K562 (cell line): Measurements from ENCODE around the gene DNAJC17. TPM values are rescaled to one million over a fixed set of nuclear protein-coding genes. Genes with fewer than 3 reads are reported as not detected.

ENCODE experiments used
- BMI1 ChIP-seq: fragments of 150-350 bp; IDR thresholded peaks from 2 replicates; pipeline ENCODE4 v1.6.1; 2014; ENCODE audit warnings: low read length
- BRF1 ChIP-seq: IDR thresholded peaks from 3 replicates; pipeline ENCODE4 v1.6.1; 2011; ENCODE audit warnings: borderline replicate concordance, mild to moderate bottlenecking; ENCODE audit not compliant: insufficient read length; ENCODE audit errors: extremely low read depth
- CC2D1A ChIP-seq: fragments of 450-650 bp; IDR thresholded peaks from 2 replicates; pipeline ENCODE4 v1.6.1; 2017; ENCODE audit warnings: mild to moderate bottlenecking
- CREB1 ChIP-seq, 2 experiments: sonication (generic) in 1 of 2; formaldehyde crosslinking in 1 of 2; IDR thresholded peaks; 2 replicates each; pipeline versions ENCODE4 v1.6.1 to v1.8.0; 2012 to 2022; ENCODE audit warnings: inconsistent platforms in 1 of 2, mild to moderate bottlenecking in 1 of 2, missing genetic modification reagents in 1 of 2, moderate library complexity in 1 of 2
- CREM ChIP-seq: IDR thresholded peaks from 2 replicates; pipeline ENCODE4 v1.6.1; 2014; ENCODE audit warnings: antibody characterized with exemption, low read depth
- DPF2 ChIP-seq: fragments of 450-650 bp; IDR thresholded peaks from 2 replicates; pipeline ENCODE4 v1.6.1; 2016
- EGR1 ChIP-seq: fragments of 450-650 bp; conservative IDR thresholded peaks from 2 replicates; pipeline ENCODE4 v1.6.1; 2017; ENCODE audit warnings: mild to moderate bottlenecking
- ESRRA ChIP-seq: fragments of 450-650 bp; IDR thresholded peaks from 2 replicates; pipeline ENCODE4 v1.6.1; 2014; ENCODE audit warnings: low read depth, mild to moderate bottlenecking, moderate library complexity, borderline replicate concordance
- FOS ChIP-seq: IDR thresholded peaks from 3 replicates; pipeline ENCODE4 v1.6.1; 2011; ENCODE audit not compliant: insufficient read length; ENCODE audit errors: extremely low read depth
- FUS ChIP-seq: fragments of 200-400 bp; formaldehyde crosslinking; optimal IDR thresholded peaks from 2 replicates; pipeline ENCODE3; 2017; ENCODE audit warnings: low read depth, low read length
- GATAD2A ChIP-seq: fragments of 450-650 bp; IDR thresholded peaks from 2 replicates; pipeline ENCODE4 v1.6.1; 2017
- IRF2 ChIP-seq: sonication (generic); formaldehyde crosslinking; IDR thresholded peaks from 2 replicates; pipeline ENCODE4 v1.8.1; 2022; ENCODE audit warnings: mild to moderate bottlenecking, missing genetic modification reagents
- NBN ChIP-seq: fragments of 450-650 bp; IDR thresholded peaks from 2 replicates; pipeline ENCODE4 v1.6.1; 2016; ENCODE audit warnings: low read depth, mild to moderate bottlenecking
- NFRKB ChIP-seq: fragments of 450-650 bp; IDR thresholded peaks from 2 replicates; pipeline ENCODE4 v1.6.1; 2016; ENCODE audit warnings: low read depth
- RAD51 ChIP-seq: fragments of 450-650 bp; IDR thresholded peaks from 2 replicates; pipeline ENCODE4 v1.7.1; 2016; ENCODE audit warnings: low read depth, mild to moderate bottlenecking, borderline replicate concordance
- SMARCE1 ChIP-seq: fragments of 450-650 bp; IDR thresholded peaks from 2 replicates; pipeline ENCODE4 v1.7.1; 2016; ENCODE audit warnings: mild to moderate bottlenecking
- SRSF9 ChIP-seq: fragments of 200-400 bp; formaldehyde crosslinking; IDR thresholded peaks from 2 replicates; pipeline ENCODE4 v1.6.1; 2017; ENCODE audit warnings: low read depth, low read length, borderline replicate concordance
- TAF7 ChIP-seq: fragments of 450-650 bp; IDR thresholded peaks from 2 replicates; pipeline ENCODE4 v1.6.1; 2016; ENCODE audit warnings: missing genetic modification characterization, missing compliant biosample characterization
- ZFP1 ChIP-seq: fragments of 450-650 bp; formaldehyde crosslinking; IDR thresholded peaks from 2 replicates; pipeline ENCODE4 v1.4.0; 2020; ENCODE audit warnings: mild to moderate bottlenecking, mixed read lengths
- ZNF436 ChIP-seq: fragments of 250-450, 450-650 bp; sonication (Bioruptor Pico); formaldehyde crosslinking; IDR thresholded peaks from 2 replicates; pipeline ENCODE4 v1.7.0; 2020; ENCODE audit warnings: mild to moderate bottlenecking
- polyA plus RNA-seq, 8 experiments: library from polyadenylated mRNA; depleted of rRNA in 4 of 8; stranded (reverse) in 5 of 8; unstranded in 3 of 8; fragments of >200 nt; fragmentation: Nextera tagmentation in 2 of 8; fragmentation: Illumina TruSeq in 1 of 8; extraction: Ambion mirVana in 2 of 8; extraction: Trizol in 1 of 8; gene quantifications; 2 replicates each; pipeline versions ENCODE4 v1.2.1 to v1.2.3, GENCODE V29; 2011 to 2014; ENCODE audit warnings: inconsistent platforms in 1 of 8, missing spikeins in 1 of 8
- total RNA-seq, 7 experiments: library from RNA; depleted of rRNA in 6 of 7; stranded (reverse); fragments of >200 nt in 6 of 7; fragmentation: Illumina TruSeq in 2 of 7; extraction: Trizol in 2 of 7; gene quantifications; 2 replicates each; pipeline versions ENCODE4 v1.2.1 to v1.2.3, GENCODE V29; 2011 to 2021; ENCODE audit warnings: low replicate concordance in 1 of 7
- TF ChIP-seq, protein P1 (sequence below): fragments of 250-450 bp; sonication (Bioruptor Pico); IDR thresholded peaks from 2 replicates; pipeline ENCODE4 v1.4.0; 2020; ENCODE audit warnings: mild to moderate bottlenecking
- TF ChIP-seq, protein P2 (sequence below): fragments of 250-450 bp; sonication (Bioruptor Pico); IDR thresholded peaks from 2 replicates; pipeline ENCODE4 v1.8.0; 2022; ENCODE audit warnings: moderate library complexity, mild to moderate bottlenecking, inconsistent platforms
- TF ChIP-seq, protein P3 (sequence below): fragments of 250-450 bp; sonication (Bioruptor Pico); IDR thresholded peaks from 2 replicates; pipeline ENCODE4 v1.9.0; 2021; ENCODE audit warnings: mild to moderate bottlenecking
- TF ChIP-seq, protein P4 (sequence below): sonication (generic); formaldehyde crosslinking; IDR thresholded peaks from 2 replicates; pipeline ENCODE4 v1.8.0; 2022; ENCODE audit warnings: mild to moderate bottlenecking, missing genetic modification reagents

The DNAJC17 gene
- total and polyA plus RNA-seq, 9 of the 15 experiments (the other 6 are each of a cell fraction or from before 2014, with no cell fraction given) = 2.4 to 79.4 (median 44.2) TPM

DNA sequence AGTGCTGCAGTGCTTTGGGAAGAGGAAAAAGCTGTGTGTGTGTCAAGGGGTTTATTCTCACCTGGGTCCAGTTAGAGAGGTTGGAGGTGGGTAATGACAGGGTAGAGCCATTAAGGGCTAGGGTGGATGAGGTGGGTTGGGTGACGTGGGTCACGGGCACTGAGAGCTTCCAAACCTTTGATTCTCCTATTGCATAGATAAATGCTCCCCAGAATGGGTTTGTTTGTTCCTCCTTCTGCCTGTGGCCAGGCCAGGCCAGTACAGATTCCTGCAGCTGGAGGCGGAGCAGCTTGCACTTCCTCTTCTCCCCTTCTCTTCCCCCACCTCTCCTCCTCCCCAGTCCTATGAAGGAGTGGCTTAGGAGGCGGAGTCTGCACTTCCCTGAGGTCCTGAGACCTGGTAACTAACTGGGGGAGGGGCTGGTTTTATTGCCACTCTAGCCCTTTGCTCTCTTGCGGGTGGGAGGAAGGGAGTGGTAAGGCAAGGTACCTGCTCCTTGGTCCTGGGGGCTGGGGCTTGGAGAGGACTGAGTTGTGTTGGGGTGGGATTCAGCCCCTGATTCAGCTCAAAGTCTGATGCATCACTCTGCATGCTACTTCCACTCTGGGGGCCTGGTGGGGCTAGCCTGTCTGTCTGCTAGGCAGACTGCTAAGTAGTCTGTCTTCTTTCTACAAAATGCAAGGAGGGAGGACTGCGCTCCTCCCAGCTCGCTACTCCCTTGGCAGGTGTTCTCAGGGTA, 40.1 kb upstream of the DNAJC17 start (continued):
- TF ChIP-seq, protein P1, sequence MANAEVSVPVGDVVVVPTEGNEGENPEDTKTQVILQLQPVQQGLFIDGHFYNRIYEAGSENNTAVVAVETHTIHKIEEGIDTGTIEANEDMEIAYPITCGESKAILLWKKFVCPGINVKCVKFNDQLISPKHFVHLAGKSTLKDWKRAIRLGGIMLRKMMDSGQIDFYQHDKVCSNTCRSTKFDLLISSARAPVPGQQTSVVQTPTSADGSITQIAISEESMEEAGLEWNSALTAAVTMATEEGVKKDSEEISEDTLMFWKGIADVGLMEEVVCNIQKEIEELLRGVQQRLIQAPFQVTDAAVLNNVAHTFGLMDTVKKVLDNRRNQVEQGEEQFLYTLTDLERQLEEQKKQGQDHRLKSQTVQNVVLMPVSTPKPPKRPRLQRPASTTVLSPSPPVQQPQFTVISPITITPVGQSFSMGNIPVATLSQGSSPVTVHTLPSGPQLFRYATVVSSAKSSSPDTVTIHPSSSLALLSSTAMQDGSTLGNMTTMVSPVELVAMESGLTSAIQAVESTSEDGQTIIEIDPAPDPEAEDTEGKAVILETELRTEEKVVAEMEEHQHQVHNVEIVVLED (CRISPR knock-in tag) = no peak
- TF ChIP-seq, protein P2, sequence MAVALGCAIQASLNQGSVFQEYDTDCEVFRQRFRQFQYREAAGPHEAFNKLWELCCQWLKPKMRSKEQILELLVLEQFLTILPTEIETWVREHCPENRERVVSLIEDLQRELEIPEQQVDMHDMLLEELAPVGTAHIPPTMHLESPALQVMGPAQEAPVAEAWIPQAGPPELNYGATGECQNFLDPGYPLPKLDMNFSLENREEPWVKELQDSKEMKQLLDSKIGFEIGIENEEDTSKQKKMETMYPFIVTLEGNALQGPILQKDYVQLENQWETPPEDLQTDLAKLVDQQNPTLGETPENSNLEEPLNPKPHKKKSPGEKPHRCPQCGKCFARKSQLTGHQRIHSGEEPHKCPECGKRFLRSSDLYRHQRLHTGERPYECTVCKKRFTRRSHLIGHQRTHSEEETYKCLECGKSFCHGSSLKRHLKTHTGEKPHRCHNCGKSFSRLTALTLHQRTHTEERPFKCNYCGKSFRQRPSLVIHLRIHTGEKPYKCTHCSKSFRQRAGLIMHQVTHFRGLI (CRISPR knock-in tag) = no peak
- no peak for TF ChIP-seq BRF1
- TF ChIP-seq CC2D1A = no peak
- peak; percentile 47; the same call in 1 of the 2 replicates for TF ChIP-seq DPF2
- TF ChIP-seq NFRKB = no peak
- no peak for TF ChIP-seq TAF7
- TF ChIP-seq ZFP1 = no peak
- TF ChIP-seq EGR1 = peak; percentile 42; the same call in 1 of the 2 replicates
- TF ChIP-seq BMI1 = no peak
- TF ChIP-seq SMARCE1 = peak; percentile 65; the same call in 1 of the 2 replicates
- no peak for TF ChIP-seq SRSF9
- no peak for TF ChIP-seq ZNF436 (CRISPR knock-in tag)
- no peak for TF ChIP-seq IRF2 (CRISPR knock-in tag)
- no peak for TF ChIP-seq RAD51
- TF ChIP-seq, protein P3, sequence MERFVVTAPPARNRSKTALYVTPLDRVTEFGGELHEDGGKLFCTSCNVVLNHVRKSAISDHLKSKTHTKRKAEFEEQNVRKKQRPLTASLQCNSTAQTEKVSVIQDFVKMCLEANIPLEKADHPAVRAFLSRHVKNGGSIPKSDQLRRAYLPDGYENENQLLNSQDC (CRISPR knock-in tag) = no peak
- no peak for TF ChIP-seq GATAD2A
- TF ChIP-seq NBN = 0 out of 2 replicates have a peak, but pooled peaks have one; percentile 67
- TF ChIP-seq ESRRA = peak; percentile 36; the same call in 1 of the 2 replicates
- TF ChIP-seq FOS = no peak
- TF ChIP-seq CREM = 0 out of 2 replicates have a peak, but pooled peaks have one; percentile 18
- TF ChIP-seq, protein P4, sequence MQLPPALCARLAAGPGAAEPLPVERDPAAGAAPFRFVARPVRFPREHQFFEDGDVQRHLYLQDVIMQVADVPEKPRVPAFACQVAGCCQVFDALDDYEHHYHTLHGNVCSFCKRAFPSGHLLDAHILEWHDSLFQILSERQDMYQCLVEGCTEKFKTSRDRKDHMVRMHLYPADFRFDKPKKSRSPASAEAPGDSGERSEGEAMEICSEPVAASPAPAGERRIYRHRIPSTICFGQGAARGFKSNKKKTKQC (CRISPR knock-in tag) = no peak
- TF ChIP-seq FUS = no peak
- TF ChIP-seq CREB1 (IDR thresholded peaks at IDR 0.05) = no peak
- no peak for TF ChIP-seq CREB1 (CRISPR knock-in tag; IDR thresholded peaks at IDR 0.05)
